A549 (cell line): ENCODE measurements around the gene CHST11.

Experiments
- CHD2 ChIP-seq: fragments of 150-350 bp; IDR thresholded peaks from 2 replicates; pipeline ENCODE4 v1.6.1; 2014; ENCODE audit warnings: low read length; ENCODE audit not compliant: partially characterized antibody
- CTCF ChIP-seq: fragments of >200 bp; sonication (Bioruptor Twin); formaldehyde crosslinking; IDR thresholded peaks from 3 replicates; pipeline ENCODE4 v1.5.1; 2016
- EP300 ChIP-seq, 2 experiments: fragments of >200 bp; sonication (Bioruptor Twin); formaldehyde crosslinking; IDR thresholded peaks; 2 replicates in 1 of 2; 3 replicates in 1 of 2; pipeline ENCODE4 v1.6.1; 2016 to 2017
- MAFK ChIP-seq: fragments of 450-650 bp; IDR thresholded peaks from 2 replicates; pipeline ENCODE4 v1.6.1; 2014; ENCODE audit not compliant: partially characterized antibody
- NFE2L2 ChIP-seq: fragments of 150-350 bp; conservative IDR thresholded peaks from 2 replicates; pipeline ENCODE4 v1.6.1; 2014; ENCODE audit warnings: low read length
- NPAS2 ChIP-seq: fragments of 250-450 bp; sonication (Bioruptor Pico); IDR thresholded peaks from 2 replicates; pipeline ENCODE4 v1.8.0; 2022; ENCODE audit warnings: mild to moderate bottlenecking, moderate library complexity, borderline replicate concordance
- PBX3 ChIP-seq: IDR thresholded peaks from 2 replicates; pipeline ENCODE4 v1.6.1; 2012
- POLR2A ChIP-seq: IDR thresholded peaks from 2 replicates; pipeline ENCODE4 v1.6.1; 2012; ENCODE audit warnings: mild to moderate bottlenecking, low read length
- SMC3 ChIP-seq: fragments of >200 bp; sonication (Bioruptor Twin); formaldehyde crosslinking; IDR thresholded peaks from 3 replicates; pipeline ENCODE4 v1.6.1; 2018; ENCODE audit warnings: inconsistent platforms
- ZFP36 ChIP-seq: fragments of 450-650 bp; IDR thresholded peaks from 2 replicates; pipeline ENCODE4 v1.6.1; 2014; ENCODE audit warnings: borderline replicate concordance; ENCODE audit not compliant: partially characterized antibody

- no peak for TF ChIP-seq PBX3
- no peak for TF ChIP-seq NFE2L2
- no peak for TF ChIP-seq MAFK
- TF ChIP-seq CTCF, result no peak
- TF ChIP-seq NPAS2, result no peak
- no peak for TF ChIP-seq POLR2A
- TF ChIP-seq ZFP36, result no peak
- TF ChIP-seq EP300 (IDR thresholded peaks at IDR 0.05), result no peak
- no peak for TF ChIP-seq CHD2
- TF ChIP-seq SMC3, result no peak
These were observed 57.5 kb downstream of the CHST11 start for GRCh38 chr12:104514092-104514810.
